Breast epithelium (tissue), 3 donors: Measurements from ENCODE around the gene RAB7B.

Source experiments
- POLR2A ChIP-seq: fragments of 450-650 bp; IDR thresholded peaks from one replicate; pipeline ENCODE4 v1.6.1; 2016; ENCODE audit warnings: antibody characterized with exemption, mild to moderate bottlenecking, moderate library complexity
- POLR2AphosphoS5 ChIP-seq, 3 donors: sonication (generic); formaldehyde crosslinking; IDR thresholded peaks; one replicate each; pipeline ENCODE4 v1.6.1; 2017; ENCODE audit warnings: antibody characterized with exemption in 3 of 3
- TF ChIP-seq, protein P1 (sequence below), 3 donors: fragments of 450-650 bp; IDR thresholded peaks; one replicate each; pipeline ENCODE4 v1.5.1; 2016 to 2017; ENCODE audit warnings: antibody characterized with exemption in 3 of 3, mild to moderate bottlenecking in 3 of 3, moderate library complexity in 3 of 3

GRCh38 chr1:206041640-206042039 is 38.4 kb upstream of the RAB7B start:
- TF ChIP-seq, protein P1, sequence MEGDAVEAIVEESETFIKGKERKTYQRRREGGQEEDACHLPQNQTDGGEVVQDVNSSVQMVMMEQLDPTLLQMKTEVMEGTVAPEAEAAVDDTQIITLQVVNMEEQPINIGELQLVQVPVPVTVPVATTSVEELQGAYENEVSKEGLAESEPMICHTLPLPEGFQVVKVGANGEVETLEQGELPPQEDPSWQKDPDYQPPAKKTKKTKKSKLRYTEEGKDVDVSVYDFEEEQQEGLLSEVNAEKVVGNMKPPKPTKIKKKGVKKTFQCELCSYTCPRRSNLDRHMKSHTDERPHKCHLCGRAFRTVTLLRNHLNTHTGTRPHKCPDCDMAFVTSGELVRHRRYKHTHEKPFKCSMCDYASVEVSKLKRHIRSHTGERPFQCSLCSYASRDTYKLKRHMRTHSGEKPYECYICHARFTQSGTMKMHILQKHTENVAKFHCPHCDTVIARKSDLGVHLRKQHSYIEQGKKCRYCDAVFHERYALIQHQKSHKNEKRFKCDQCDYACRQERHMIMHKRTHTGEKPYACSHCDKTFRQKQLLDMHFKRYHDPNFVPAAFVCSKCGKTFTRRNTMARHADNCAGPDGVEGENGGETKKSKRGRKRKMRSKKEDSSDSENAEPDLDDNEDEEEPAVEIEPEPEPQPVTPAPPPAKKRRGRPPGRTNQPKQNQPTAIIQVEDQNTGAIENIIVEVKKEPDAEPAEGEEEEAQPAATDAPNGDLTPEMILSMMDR (IDR thresholded peaks at IDR 0.05): no peak
- TF ChIP-seq POLR2AphosphoS5 (IDR thresholded peaks at IDR 0.05) (no peak), POLR2A (no peak)
